NCI-H187 (cell line): ENCODE measurements around the gene ZNF526.
"Not testable (repeated sequence)": the region's sequence is repeated elsewhere in the genome, so short reads cannot be mapped to it uniquely, and the experiment has no call there.

ENCODE experiments used
- DNase-seq, 2 experiments: peaks; one replicate each; lab custom pipeline; 2025; lab: John Stamatoyannopoulos, UW

Gene ZNF526

DNA sequence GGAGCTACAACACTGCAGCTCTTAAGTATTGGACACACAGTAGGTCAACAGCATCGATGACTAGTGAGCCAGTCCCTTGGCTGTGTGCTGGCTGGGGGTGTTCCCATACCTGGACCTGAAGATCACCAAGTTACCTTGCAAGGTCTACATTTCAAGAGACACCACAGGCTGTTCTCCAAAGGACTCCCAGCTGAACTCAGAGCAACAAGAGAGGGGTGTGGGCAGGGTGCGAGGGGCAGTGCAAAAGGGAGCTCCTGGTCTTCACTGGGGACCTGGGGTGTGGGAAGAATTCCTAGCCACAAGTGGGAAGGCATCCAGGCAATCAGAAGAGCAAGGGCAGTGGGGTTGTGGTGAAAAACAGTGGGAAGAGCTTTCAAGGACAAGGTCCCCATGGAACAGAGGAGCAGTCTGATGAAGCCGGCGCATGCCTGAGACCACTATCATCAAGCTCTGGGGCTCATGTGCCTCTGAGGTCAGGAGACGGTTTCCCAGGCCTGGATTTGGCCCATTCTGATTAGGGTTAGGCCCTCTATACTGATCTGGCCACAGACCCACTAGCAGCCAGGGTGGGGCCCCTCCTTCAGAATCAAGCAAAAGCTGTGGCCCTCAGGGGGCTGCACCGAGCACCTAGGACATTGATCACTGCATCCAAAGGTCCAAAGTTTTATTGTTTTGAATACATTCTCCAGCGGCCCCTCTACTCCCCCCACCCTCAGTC, 27.0 kb downstream of the ZNF526 start:
- no peak for DNase-seq

GRCh38 chr19:42247640-42248199, 27.6 kb downstream of the ZNF526 start:
- no peak for DNase-seq

DNA sequence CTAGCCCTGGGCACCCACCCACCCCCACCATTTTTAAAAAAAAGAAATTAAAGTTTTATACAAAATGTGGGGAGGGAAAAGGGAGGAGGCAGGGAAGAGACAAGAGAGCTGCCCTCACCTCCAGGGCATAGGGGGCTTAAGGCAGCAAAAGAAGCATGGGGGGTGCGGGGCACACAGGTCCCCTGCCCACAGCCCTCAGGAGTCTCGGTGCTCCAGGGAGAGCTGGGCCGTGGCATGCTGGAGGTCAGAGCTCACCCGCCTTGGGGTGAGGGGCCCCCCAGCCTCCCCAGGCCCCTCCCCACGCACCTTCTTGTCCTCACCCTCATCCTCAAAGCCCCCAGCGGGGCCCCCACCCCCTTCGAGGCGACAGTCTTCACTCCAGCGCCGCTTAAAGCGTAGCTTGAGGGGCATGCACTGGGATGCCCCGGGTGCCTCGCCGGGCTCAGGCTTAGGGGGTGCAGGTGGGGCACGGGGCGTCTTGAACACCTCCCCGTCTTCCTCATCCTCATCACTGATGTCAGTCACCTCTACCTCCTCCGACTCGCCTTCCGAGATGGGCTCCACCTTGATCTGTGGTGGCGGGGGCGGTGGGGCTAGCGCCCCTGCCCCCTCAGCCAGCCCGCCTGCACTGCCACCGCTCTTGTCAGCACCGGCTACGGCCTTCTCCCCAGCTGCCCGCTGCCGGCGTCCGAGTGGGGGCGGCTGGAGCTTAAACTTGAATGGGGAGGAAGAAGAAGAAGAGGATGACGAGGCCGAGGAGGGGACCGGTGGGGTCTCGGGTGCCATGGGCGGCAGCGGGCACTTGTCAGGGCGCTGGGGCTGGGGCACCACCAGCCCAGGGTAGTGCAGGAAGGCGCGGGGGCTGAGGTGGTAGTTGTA, 28.4 kb downstream of the ZNF526 start:
- DNase-seq = no peak

DNA sequence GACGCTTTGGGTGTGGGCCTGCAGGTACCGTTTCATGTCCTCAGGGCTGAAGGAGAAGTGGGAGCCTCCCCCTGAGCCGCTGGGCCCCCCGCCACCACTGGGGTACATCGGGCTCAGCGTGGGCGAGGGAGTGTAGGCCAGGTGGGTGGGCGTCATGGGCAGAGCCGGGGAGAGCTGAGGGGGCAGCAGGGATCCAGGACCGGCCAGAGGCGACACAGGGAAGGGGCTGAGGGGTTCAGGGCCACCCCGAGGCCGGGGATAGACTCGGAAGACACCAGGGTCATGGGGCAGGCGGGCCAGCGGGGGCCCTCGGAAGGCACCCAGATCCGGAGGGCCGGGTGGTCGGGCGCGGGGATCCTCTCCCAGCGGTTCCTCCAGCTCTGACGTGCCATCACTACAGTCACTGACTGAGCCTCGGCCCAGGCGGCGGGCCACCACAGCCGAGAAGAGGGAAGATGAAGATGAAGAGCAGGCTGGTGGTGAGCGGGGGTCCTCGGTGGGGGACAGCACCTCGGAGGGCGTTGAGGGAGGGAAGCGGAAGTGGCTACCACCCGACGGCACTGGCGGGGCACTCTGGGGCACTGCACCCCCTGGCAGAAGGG, 29.1 kb downstream of the ZNF526 start:
- no peak for DNase-seq

- DNase-seq = no peak
Measured at GRCh38 chr19:42249769-42250168, 29.7 kb downstream of the ZNF526 start.

DNA sequence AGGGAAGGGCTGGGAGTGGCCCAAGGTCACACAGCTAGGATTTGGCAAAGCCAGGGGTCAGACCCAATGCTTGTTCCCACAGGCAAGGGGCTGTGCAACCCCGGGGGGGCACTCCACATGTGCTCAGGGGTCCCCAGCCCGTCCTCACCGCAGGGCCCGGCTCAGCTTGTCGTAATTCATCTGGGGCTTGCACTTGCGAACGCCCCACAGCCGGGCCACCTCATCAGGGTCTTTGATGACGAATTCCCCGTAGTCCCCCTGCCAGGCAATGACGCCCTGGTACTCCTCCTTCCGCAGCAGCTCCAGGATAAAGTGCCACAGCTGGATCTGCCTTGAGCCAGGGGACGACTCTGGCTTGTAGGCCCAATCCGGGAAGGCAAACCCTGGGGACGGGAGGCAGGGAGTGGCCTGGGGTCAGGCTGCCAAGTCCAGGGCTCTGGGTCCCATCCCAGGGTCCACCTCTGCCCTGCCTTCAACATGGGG, 30.1 kb downstream of the ZNF526 start:
- DNase-seq = no peak

DNA sequence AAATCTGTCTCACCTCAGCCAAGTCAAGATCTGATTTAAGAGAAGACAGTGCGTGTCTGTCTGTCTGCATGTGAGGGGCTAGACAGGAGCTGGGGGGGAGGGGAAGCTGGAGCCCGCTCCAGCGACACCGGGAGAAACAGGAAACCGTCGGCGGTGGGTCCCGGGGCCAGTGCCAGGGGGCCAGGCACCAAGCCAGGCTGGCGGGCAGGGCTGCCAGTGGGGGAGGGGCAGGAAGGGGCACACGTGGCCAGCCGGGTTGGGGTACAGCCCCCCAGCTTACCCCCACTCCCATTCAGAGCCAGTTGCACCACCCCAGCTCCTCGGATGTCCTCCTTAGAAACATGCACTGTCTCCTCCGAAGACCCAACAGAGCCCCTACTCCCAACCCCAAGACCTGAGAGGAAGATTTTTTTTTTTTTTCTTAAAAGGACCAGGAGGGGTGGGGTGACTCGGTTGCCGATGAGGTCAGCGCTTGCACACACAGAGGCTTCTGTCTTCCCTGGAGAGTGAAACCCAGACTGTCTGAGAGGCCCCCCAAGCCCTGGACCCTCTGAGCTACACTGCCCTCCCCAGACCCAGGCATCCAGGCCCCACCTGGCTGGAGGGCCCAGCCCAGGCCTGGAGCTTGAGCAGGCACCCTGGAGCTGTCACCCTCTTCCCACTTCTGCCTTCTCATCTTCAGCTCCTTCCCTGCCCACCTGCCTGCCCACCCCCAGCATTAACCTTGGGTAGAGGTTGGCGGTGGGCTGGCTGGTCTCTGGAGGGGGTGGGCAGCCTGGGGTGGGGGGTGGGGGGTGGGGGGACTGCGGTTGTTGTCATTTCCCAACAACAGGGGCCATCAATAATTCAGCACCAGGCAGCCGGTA, 30.8 kb downstream of the ZNF526 start:
- no peak for DNase-seq

- no peak for DNase-seq
Measured at GRCh38 chr19:42251572-42252358, 31.7 kb downstream of the ZNF526 start.

GRCh38 chr19:42252365-42253244, 32.5 kb downstream of the ZNF526 start:
- DNase-seq = no peak

DNA sequence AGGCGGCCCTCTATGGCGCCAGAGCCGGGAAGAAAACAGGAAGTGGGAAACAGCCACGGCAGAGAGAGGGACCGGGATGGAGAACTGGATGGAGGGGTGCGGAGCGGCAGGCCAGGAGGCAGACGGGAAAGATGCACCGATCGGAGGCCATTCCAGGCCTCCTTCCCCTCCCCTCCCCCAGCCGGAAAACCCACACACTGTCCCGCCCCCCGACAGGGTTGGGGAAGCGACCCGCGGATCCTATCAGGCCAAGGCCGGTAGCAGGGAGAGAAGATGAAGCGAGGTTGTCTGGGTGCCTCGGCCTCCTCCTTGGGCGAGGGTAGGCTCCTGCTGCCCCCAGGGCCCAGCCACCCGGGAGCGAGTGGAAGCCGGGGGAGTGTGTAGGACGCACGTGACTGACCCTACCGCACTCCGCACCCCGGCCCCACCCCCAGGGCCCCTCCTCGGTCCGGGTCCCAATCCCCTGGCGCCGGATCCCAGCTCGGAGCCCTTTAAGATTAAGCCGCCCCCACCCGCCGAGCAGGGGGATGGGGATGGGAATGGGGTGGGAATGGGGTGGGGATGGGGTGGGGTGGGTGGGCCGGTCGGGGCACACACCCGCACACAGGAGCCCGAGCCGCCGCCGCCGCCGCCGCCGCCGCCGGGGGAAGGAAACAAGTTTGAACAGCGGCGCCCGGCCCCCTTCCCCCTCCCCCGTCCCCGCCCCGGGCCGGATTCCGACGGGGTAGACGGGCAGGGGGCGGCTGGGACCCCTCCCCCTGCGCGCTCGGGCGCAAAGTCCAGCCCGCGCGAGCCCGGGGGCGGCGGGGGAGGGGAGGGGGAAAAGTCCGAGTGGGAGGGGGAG, 33.4 kb downstream of the ZNF526 start:
- no peak for DNase-seq

- DNase-seq = no peak
Measured at GRCh38 chr19:42254089-42254849, 34.2 kb downstream of the ZNF526 start.

DNA sequence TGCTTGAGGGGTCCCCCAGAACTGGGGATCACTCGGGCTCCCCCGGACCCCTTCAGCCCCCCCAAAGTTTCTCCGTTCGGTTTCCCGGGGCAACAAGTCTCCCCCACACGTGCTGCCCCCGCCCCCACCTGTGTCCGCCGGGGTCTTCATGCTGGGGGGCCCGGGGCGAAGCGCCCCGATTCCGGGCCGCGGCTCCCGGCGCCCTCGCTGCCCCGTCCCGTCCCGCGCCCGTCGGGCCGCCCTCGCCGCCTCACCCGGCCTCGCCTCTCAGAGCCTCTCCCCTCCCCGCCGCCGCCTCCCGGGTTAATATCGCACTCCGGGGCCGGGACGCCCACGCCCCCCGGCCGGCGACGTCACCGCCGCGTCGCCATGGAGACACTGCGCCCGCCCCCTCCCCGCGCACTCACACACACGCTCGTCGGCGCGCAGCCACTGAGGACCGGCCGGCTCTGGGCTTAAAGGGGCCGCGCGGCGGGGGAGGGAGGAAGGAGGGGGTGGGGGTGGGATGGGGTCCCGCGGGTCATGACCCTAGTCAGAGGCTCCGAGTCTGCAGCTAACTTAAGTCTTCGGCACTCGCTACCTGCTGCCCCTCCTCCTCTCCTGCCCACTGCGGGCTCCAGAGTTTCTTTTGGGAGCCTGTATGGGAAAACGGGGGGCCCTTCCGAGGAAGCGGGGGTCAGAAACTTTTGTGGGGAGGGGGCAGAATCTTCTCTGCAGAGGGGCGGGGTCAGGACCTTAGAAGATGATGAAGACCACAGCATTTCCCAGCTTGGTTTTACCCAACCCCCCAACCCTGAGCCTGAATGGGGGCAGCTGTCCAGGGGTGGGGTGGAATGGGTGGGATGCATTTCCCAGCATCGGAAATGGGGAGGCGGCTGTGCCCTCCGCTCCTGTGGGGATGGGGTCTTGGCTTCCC, 35.0 kb downstream of the ZNF526 start, which contains the start of gene ERF:
Gene ERF, minus strand, starts transcription at position 279 of the 916 bp plus-strand sequence. Its CDS starts 129 bp downstream, at position 150.
- DNase-seq = peak; percentile 61 to 91

DNA sequence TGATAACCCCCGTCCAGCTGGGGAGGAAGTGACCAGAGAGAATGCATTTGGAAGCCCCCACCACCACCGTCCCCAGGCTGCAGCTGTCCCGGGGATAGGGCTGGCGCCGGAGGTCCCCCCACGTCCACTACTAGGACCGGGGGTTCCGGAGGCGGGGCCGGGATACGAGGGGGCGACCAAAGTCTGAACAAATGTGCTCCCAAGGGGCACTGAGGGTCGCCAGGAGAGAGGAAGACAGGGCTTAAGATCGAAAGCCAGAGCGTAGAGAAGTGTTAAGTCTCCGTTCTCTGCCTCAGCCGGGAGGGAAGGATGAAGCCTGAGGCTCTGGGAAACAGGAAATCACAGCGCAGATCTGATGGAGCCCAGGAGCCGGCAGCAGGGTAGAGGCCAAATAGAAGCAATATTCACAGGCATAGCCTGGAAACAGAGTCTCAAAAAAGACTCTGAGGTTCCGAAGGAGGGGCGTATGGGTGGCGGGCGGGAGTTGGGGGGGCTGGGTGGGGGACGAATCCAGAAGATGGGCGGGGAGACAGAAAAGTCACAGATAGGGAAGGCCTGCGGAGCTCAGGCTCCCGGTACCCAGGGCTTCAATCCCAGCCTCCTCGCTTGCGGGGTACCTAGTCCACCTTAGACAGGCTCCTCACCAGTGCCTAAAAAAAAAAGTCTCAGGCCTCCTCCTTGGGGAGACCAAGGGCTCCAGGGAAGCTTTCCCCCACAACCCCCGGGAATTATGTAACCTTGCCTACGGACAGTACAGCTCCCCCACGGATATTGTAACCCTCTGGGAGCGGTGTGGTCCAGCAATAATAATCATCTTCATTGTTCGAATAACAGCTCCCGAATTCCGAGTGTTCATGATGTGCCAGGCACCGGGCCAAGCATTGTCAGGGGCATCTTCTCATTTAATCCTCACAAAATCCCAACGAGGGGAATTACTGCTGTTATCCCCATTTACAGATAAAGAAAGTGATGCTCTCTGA, 35.9 kb downstream of the ZNF526 start:
- no peak for DNase-seq

GRCh38 chr19:42257842-42258241, 37.7 kb downstream of the ZNF526 start:
- DNase-seq = not testable (repeated sequence)

DNA sequence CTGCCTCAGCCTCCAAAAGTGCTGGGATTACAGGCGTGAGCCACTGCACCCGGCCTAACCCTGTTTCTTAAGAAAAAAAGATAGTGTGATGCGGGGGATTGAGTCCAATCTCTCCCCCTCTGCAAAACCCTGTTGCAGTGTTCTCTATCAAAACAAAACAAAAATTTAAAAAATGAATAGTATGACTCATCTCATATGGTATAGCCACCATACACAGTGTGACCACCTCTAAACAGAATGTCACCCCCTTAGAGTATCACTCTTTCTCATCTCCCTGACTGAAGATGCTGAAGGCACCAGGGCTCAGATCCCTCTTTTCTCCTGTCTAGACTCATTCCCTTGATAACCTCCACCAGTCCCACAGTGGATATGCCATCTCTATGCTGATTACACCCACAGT, 41.7 kb downstream of the ZNF526 start:
- DNase-seq = no peak
